Natural killer cell (primary cell): ENCODE results near the gene RPL22. TPM values are rescaled to one million over a fixed set of nuclear protein-coding genes. Genes with fewer than 3 reads are reported as not detected.

Experiments
- ATAC-seq, 3 donors: fragments of 150-1000 bp in 2 of 3; fragments of 200-7000 bp in 1 of 3; cut with Tn5 transposase; 1 replicate in 1 of 3; 2 replicates in 2 of 3; pipeline ENCODE4 v1.10.0; 2021; ENCODE audit warnings: mild to moderate bottlenecking in 2 of 3, moderate library complexity in 2 of 3
- DNase-seq, 2 donors: peaks; one replicate each; pipeline versions ENCODE4 v3.0.0 to v3.0.0-alpha.2; 2013 to 2021; ENCODE audit warnings: mixed read lengths in 1 of 2
- H3K27ac ChIP-seq: one replicate; pipeline ENCODE4 v1.5.1; 2013; ENCODE audit warnings: mild to moderate bottlenecking, low read length
- H3K27me3 ChIP-seq: one replicate; pipeline ENCODE4 v1.6.1; 2013; ENCODE audit warnings: low read length; ENCODE audit not compliant: control insufficient read depth, insufficient read depth
- H3K36me3 ChIP-seq: one replicate; pipeline ENCODE4 v1.6.1; 2013; ENCODE audit warnings: low read length; ENCODE audit not compliant: control insufficient read depth, insufficient read depth
- H3K4me1 ChIP-seq: one replicate; pipeline ENCODE4 v1.6.1; 2013; ENCODE audit warnings: low read length; ENCODE audit not compliant: control insufficient read depth, insufficient read depth
- H3K4me3 ChIP-seq: one replicate; pipeline ENCODE4 v1.5.1; 2013; ENCODE audit warnings: low read length
- H3K9me3 ChIP-seq: one replicate; pipeline ENCODE4 v1.6.1; 2013; ENCODE audit warnings: low read length; ENCODE audit not compliant: control insufficient read depth, insufficient read depth
- H3K27ac Mint-ChIP-seq, 2 donors: one replicate each; pipeline ENCODE4 v1.8.0; 2022; ENCODE audit warnings: mild to moderate bottlenecking in 2 of 2, mixed read lengths in 2 of 2, moderate library complexity in 1 of 2
- H3K27me3 Mint-ChIP-seq, 2 donors: one replicate each; pipeline ENCODE4 v1.8.0; 2022; ENCODE audit warnings: low read depth in 2 of 2, mixed read lengths in 2 of 2
- H3K36me3 Mint-ChIP-seq: one replicate; pipeline ENCODE4 v1.8.0; 2022; ENCODE audit warnings: mixed read lengths
- H3K4me1 Mint-ChIP-seq, 2 donors: one replicate each; pipeline ENCODE4 v1.8.0; 2022; ENCODE audit warnings: mixed read lengths in 2 of 2
- H3K4me3 Mint-ChIP-seq: one replicate; pipeline ENCODE4 v1.8.0; 2022; ENCODE audit warnings: mild to moderate bottlenecking, moderate library complexity, mixed read lengths
- H3K9me3 Mint-ChIP-seq, 2 donors: one replicate each; pipeline ENCODE4 v1.8.0; 2022; ENCODE audit warnings: mixed read lengths in 2 of 2
- WGBS: methylation state at CpG from one replicate; pipeline ENCODE4 v1.1.7; 2013; ENCODE audit warnings: missing lambda C conversion rate; ENCODE audit not compliant: insufficient coverage; 5-methylcytosine and 5-hydroxymethylcytosine counted together
- intact Hi-C: fragments of 100-400 bp; cut with micrococcal nuclease; formaldehyde crosslinking; loops from one replicate; pipeline ENCODE4 v1.14.2; 2022
- total RNA-seq, 4 donors: library from RNA; stranded (reverse); fragments of 120-200 nt in 1 of 4; gene quantifications; one replicate each; pipeline versions ENCODE4 v1.2.3 to v1.2.4, GENCODE V29; 2013 to 2022
- TF ChIP-seq, protein P1 (sequence below): fragments of 200-600 bp; IDR thresholded peaks from one replicate; pipeline ENCODE4 v1.8.0; 2022; ENCODE audit warnings: antibody characterized with exemption

RPL22 gene
- total RNA-seq, 3 donors from 2014 or later (not counting 1 experiment from before 2014, with no cell fraction given): 210 to 239 (median 228) TPM

DNA sequence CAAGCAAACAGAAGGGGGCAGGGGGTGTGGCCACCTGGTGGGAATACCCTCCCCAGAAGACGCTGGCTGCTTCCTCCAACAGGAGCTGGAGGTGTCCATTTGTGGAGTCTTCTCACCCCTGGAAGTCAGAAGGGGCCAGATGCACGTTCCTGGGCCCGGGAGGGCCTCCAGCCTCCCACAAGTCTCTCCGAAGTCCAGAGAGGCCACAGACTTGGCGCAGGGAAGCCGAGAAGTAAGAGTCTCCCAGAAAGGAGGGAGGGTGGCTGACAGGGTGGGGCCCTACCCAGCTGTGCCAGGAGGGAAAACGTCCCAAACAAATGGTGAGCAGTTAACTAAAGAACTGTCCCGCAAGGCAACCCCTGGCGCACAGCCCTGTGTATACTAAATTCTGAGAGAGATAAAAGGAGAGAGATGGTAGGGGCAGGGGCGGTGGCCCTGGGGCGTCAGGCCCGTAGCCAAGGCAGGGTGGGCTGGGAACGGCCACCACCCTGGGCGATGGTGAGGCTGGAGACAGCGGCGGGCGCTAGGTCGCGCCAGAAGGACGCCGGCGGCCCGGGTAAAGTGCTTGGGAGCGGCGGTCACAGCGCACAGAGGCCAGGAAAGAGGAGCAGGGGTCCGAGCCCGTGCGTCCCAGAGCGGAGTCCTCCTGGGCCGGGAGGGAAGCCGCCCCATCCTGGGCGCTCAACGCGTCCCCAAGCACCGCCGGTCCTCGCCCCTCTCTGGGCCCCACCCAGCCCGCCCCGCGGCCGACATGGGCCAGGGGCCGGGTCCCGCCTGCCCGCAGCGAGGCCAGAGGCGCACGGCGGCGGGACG is 20.4 kb downstream of the RPL22 start:
- Mint-ChIP-seq H3K4me1 (peaks cover 10 to 29% of the 10 kb centered on the region in 2 donors), H3K9me3 (no peaks in the 10 kb centered on the region), H3K36me3 (no peaks in the 10 kb centered on the region), H3K4me3 (peak overlapping the region; percentile 47), H3K27ac (no peak overlapping the region), H3K27me3 (peaks cover 28 to 38% of the 10 kb centered on the region in 2 donors)
- Histone ChIP-seq H3K36me3 (no peaks in the 10 kb centered on the region), H3K27ac (no peak overlapping the region), H3K4me3 (no peak overlapping the region), H3K4me1 (peaks cover 16% of the 10 kb centered on the region), H3K27me3 (peaks cover 27% of the 10 kb centered on the region), H3K9me3 (no peaks in the 10 kb centered on the region)
- ATAC-seq (no peak), DNase-seq (no peak)
- WGBS: 7% methylated on average over 51 of the region's 51 CpGs
- intact Hi-C loops: no loop called here
- TF ChIP-seq, protein P1, sequence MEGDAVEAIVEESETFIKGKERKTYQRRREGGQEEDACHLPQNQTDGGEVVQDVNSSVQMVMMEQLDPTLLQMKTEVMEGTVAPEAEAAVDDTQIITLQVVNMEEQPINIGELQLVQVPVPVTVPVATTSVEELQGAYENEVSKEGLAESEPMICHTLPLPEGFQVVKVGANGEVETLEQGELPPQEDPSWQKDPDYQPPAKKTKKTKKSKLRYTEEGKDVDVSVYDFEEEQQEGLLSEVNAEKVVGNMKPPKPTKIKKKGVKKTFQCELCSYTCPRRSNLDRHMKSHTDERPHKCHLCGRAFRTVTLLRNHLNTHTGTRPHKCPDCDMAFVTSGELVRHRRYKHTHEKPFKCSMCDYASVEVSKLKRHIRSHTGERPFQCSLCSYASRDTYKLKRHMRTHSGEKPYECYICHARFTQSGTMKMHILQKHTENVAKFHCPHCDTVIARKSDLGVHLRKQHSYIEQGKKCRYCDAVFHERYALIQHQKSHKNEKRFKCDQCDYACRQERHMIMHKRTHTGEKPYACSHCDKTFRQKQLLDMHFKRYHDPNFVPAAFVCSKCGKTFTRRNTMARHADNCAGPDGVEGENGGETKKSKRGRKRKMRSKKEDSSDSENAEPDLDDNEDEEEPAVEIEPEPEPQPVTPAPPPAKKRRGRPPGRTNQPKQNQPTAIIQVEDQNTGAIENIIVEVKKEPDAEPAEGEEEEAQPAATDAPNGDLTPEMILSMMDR: no peak

DNA sequence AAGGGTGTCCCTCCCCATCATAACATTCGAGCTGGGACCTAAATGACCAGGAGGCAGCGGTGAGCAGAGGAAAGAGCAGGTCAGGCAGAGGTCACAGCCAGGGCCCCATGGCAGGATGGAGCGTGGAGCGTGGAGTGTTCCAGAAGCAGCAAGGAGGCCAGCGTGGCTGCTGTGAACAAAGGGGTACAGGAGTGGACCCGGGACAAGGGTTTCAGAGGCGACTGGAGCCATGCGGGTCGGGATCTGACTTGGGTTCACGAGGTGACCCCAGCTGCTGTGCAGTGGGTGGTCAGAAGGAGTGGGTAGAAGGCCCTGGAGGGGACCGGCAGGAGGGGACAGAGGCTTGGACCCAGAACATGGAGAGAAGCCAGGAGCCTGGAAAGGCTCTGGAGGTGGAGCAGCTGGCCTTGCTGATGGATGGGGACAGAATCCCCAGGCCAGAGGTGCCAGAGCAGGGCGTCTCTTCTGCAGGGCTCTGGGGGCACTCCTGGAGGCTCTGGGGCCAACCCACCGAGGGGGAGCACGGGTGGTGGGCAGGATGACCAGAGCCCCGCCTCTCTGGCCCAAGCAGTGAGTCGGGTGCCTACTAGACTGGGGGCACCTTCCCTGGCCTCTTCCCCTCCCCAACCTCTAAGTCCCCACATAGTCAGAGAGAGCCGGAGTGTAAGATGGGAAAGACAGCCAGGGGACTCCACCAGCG is 21.6 kb downstream of the RPL22 start:
- Mint-ChIP-seq H3K4me3 (peak overlapping the region; percentile 32), H3K36me3 (no peaks in the 10 kb centered on the region), H3K9me3 (no peaks in the 10 kb centered on the region), H3K4me1 (peaks cover 6 to 25% of the 10 kb centered on the region in 2 donors), H3K27me3 (peaks cover 28 to 35% of the 10 kb centered on the region in 2 donors), H3K27ac (no peak overlapping the region)
- Histone ChIP-seq H3K9me3 (no peaks in the 10 kb centered on the region), H3K27me3 (peaks cover 27% of the 10 kb centered on the region), H3K4me1 (peaks cover 16% of the 10 kb centered on the region), H3K4me3 (no peak overlapping the region), H3K36me3 (no peaks in the 10 kb centered on the region), H3K27ac (no peak overlapping the region)
- TF ChIP-seq, protein P1: no peak
- DNase-seq: no peak
- 74% methylated on average over 18 of the region's 18 CpGs for WGBS
- no peak for ATAC-seq
- intact Hi-C loops: no loop called here

DNA sequence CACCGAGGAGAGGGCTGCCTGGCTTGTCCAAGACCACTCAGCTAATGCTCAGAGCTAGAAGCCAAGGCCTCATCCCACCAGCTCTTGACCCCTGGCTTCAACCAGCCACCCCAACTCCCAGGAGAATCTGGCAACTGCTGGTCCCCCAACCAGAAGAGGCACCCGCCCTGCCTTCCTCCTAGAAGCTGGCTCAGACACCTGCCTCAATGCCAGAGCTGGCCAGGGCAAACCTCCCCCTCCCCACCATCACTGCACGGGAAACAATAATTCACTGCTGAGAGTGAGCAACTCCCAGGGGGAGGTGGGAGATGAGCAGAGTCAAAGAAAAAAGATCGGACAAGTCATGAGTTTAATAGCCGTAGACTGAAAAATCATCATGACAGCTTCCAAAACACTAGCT is 22.6 kb downstream of the RPL22 start:
- no peak overlapping the region for H3K4me3 ChIP-seq
- ATAC-seq (no peak), DNase-seq (no peak)
- TF ChIP-seq, protein P1: no peak
- Mint-ChIP-seq H3K4me3 (no peak overlapping the region), H3K4me1 (peaks cover 6 to 24% of the 10 kb centered on the region in 2 donors), H3K27ac (no peak overlapping the region), H3K9me3 (no peaks in the 10 kb centered on the region), H3K27me3 (peaks cover 27 to 35% of the 10 kb centered on the region in 2 donors), H3K36me3 (no peaks in the 10 kb centered on the region)
- peaks cover 27% of the 10 kb centered on the region for H3K27me3 ChIP-seq
- H3K27ac ChIP-seq: no peak overlapping the region
- no peaks in the 10 kb centered on the region for H3K36me3 ChIP-seq
- WGBS: 88% methylated on average over 4 of the region's 5 CpGs
- H3K4me1 ChIP-seq: peaks cover 16% of the 10 kb centered on the region
- H3K9me3 ChIP-seq: no peaks in the 10 kb centered on the region
- intact Hi-C loops: no loop called here
